Ovary (tissue), 9 donors: ENCODE measurements around the gene THY1. TPM values are rescaled to one million over a fixed set of nuclear protein-coding genes. Genes with fewer than 3 reads are reported as not detected.
"Not testable (repeated sequence)": the region's sequence is repeated elsewhere in the genome, so short reads cannot be mapped to it uniquely, and the experiment has no call there.

Source experiments
- DNase-seq, 5 donors: peaks; one replicate each; pipeline ENCODE4 v3.0.0-alpha.2; 2019 to 2020
- H3K27ac ChIP-seq, 2 donors: fragments of 200-600 bp; one replicate each; pipeline versions ENCODE4 v1.5.1 to v1.8.0; 2019 to 2022
- H3K27me3 ChIP-seq: fragments of 200-600 bp; one replicate; pipeline ENCODE4 v1.8.0; 2022
- H3K36me3 ChIP-seq: fragments of 200-600 bp; sonication (generic); one replicate; pipeline ENCODE4 v1.5.1; 2019
- H3K4me1 ChIP-seq: one replicate; pipeline ENCODE4 v1.8.1; 2013; ENCODE audit warnings: mild to moderate bottlenecking, moderate library complexity; ENCODE audit not compliant: insufficient read depth
- H3K4me3 ChIP-seq: fragments of 200-600 bp; sonication (generic); one replicate; pipeline ENCODE4 v1.5.1; 2017
- H3K9me3 ChIP-seq, 2 donors: fragments of 200-600 bp in 1 of 2; sonication (generic) in 1 of 2; one replicate each; pipeline versions ENCODE4 v1.5.1 to v1.8.1; 2013 to 2019; ENCODE audit warnings: mild to moderate bottlenecking in 1 of 2, moderate library complexity in 1 of 2
- EP300 ChIP-seq: sonication (generic); formaldehyde crosslinking; IDR thresholded peaks from one replicate; pipeline ENCODE4 v1.6.1; 2017; ENCODE audit warnings: antibody characterized with exemption
- POLR2A ChIP-seq: fragments of 450-650 bp; IDR thresholded peaks from one replicate; pipeline ENCODE4 v1.6.1; 2017; ENCODE audit warnings: antibody characterized with exemption, mild to moderate bottlenecking, moderate library complexity
- WGBS, 3 donors: extraction: QIAGEN DNeasy Blood & Tissue Kit in 1 of 3; methylation state at CpG; one replicate each; pipeline versions ENCODE4 v1.1.5 to v1.1.7; 2013 to 2017; 5-methylcytosine and 5-hydroxymethylcytosine counted together
- intact Hi-C, 4 donors: fragments of 100-400 bp; cut with DNase I; formaldehyde crosslinking; loops; one replicate each; pipeline versions ENCODE4 v1.11.0 to v1.15.1; 2022 to 2023
- polyA plus RNA-seq, 2 donors: library from polyadenylated mRNA; stranded (reverse); fragments of 200-250 nt in 1 of 2; fragments of 350-450 nt in 1 of 2; fragmentation: Illumina TruSeq in 1 of 2; extraction: RNeasy Lipid Tissue Mini Kit (QIAGEN cat#74804) in 1 of 2; gene quantifications; one replicate each; pipeline ENCODE4 v1.2.3, GENCODE V29; 2013 to 2014
- total RNA-seq, 7 donors: library from RNA; depleted of rRNA in 2 of 7; stranded (reverse); fragments of >200 nt in 2 of 7; fragmentation: NEBNext Ultra II Directional in 3 of 7; extraction: Animal tissue kit (Norgen Biotek cat#: 25700) in 3 of 7; gene quantifications; one replicate each; pipeline versions ENCODE4 v1.1.0 to v1.2.4, GENCODE V29; 2016 to 2023
- TF ChIP-seq, protein P1 (sequence below), 3 donors: fragments of 450-650 bp in 2 of 3; fragments of 200-600 bp in 1 of 3; IDR thresholded peaks; one replicate each; pipeline versions ENCODE4 v1.5.1 to v1.8.0; 2016 to 2022; ENCODE audit warnings: antibody characterized with exemption in 3 of 3, mild to moderate bottlenecking in 1 of 3
- donor health status: DM: no; HTN: no; CAD: no; lungs with moderate emphysema.
- donor health status: DM: no; HTN: no; CAD: no.
- donor health status: Bipolar disorder and iron deficiency.
- donor health status: DM: yes; HTN: yes; CAD: no.
- donor health status: DM: no; HTN: no; CAD: no.
- donor health status: DM: yes; HTN: yes; CAD: no.

The THY1 gene
- total and polyA plus RNA-seq, 9 donors, result 0.36 to 123 (median 15.0) TPM

DNA sequence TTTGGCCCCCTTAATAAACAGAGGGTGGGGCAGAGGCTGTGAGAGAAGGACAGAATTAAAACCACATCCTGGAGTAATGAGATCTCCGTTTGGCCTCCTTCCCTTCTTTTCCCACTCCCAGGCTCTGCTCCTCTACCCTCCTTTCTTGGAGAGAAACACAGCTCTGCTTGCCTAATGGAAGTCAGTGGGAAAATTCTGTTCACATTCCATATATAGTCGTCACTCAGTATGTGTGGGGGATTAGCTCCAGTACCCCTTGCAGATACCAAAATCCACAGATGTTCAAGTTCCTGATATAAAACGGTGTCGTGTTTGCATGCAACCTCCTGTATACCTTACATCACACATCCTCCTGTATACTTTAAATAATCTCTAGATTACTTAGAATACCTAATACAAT lies 37.6 kb upstream of the THY1 start:
- TF ChIP-seq POLR2A (no peak), EP300 (no peak)
- TF ChIP-seq, protein P1, sequence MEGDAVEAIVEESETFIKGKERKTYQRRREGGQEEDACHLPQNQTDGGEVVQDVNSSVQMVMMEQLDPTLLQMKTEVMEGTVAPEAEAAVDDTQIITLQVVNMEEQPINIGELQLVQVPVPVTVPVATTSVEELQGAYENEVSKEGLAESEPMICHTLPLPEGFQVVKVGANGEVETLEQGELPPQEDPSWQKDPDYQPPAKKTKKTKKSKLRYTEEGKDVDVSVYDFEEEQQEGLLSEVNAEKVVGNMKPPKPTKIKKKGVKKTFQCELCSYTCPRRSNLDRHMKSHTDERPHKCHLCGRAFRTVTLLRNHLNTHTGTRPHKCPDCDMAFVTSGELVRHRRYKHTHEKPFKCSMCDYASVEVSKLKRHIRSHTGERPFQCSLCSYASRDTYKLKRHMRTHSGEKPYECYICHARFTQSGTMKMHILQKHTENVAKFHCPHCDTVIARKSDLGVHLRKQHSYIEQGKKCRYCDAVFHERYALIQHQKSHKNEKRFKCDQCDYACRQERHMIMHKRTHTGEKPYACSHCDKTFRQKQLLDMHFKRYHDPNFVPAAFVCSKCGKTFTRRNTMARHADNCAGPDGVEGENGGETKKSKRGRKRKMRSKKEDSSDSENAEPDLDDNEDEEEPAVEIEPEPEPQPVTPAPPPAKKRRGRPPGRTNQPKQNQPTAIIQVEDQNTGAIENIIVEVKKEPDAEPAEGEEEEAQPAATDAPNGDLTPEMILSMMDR (IDR thresholded peaks at IDR 0.05), result no peak
- WGBS, 3 donors, result 1 to 14% (median 6%) methylated on average over 4 of the region's 4 CpGs
- Histone ChIP-seq H3K4me1 (no peaks in the 10 kb centered on the region), H3K9me3 (no peaks in the 10 kb centered on the region), H3K4me3 (no peak overlapping the region), H3K27ac (no peak overlapping the region), H3K27me3 (no peaks in the 10 kb centered on the region), H3K36me3 (no peaks in the 10 kb centered on the region)
- intact Hi-C loops, result no loop called here
- DNase-seq, result no peak

DNA sequence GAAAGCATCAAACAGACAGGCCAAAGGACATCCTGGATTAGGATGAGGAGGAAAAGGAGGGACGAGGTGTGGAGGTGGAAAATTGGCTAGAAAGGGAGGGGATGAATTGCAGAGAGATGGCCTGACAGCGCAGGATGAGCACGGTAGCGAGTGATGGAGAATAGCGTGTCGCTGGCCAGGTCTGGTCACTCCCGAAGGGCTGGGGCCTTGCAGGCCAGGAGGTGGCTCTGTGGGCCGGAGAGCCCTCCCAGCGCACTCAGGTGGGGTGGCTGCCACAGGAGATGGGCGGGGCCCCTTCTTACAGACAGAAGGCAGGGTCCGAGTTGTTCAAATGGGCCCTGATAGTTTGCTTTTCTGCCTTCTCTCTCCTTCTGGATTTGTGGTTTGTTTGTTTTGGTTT lies 37.1 kb upstream of the THY1 start:
- TF ChIP-seq, protein P1 (IDR thresholded peaks at IDR 0.05), result no peak
- no peak for TF ChIP-seq POLR2A
- no peak for TF ChIP-seq EP300
- 69 to 71% (median 70%) methylated on average over 11 of the region's 11 CpGs for WGBS, 3 donors
- Histone ChIP-seq H3K4me3 (no peak overlapping the region), H3K4me1 (no peaks in the 10 kb centered on the region), H3K27ac (no peak overlapping the region), H3K9me3 (no peaks in the 10 kb centered on the region), H3K36me3 (no peaks in the 10 kb centered on the region), H3K27me3 (no peaks in the 10 kb centered on the region)
- intact Hi-C loops, result no loop called here
- no peak for DNase-seq

DNA sequence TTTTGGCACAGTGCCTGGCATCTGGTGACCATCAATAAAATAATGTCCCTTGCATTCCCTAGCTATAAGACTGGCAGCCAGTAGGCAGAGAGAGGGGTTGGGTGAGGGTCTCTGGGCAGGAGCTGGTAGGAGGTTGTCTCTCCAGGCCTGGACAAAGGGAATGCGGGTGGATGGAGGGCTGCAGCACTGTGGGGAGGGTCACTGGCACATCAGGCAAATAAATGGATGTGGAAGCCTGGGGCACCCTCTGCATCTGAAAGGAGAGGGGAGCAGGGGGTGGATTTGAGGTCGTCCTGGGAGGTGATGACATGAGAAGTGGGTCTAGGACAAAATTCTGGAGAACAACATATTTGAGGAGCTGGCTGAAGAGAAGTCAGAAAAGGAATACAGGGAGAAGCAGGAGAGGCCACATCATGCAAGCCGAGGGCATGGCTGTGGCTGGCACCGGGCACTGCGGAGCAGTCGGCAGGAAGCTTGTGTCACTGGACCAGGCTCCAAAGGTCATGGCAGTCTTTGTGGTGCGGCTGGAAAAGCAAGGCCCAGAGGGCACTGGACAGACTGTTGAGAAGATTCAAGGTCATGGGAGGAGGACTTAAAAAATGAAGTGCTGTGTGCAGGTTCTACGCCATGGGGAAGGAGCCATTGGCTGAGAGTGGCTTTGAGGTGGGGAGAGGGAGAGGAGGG lies 36.5 kb upstream of the THY1 start:
- no peak for DNase-seq
- no peak for TF ChIP-seq EP300
- no peak for TF ChIP-seq POLR2A
- TF ChIP-seq, protein P1 (IDR thresholded peaks at IDR 0.05), result no peak
- 85 to 89% (median 88%) methylated on average over 8 of the region's 8 CpGs for WGBS, 3 donors
- no peak overlapping the region for H3K4me3 ChIP-seq
- no peak overlapping the region for H3K27ac ChIP-seq
- H3K4me1 ChIP-seq, result no peaks in the 10 kb centered on the region
- intact Hi-C loops, result no loop called here
- H3K27me3 ChIP-seq, result no peaks in the 10 kb centered on the region
- no peaks in the 10 kb centered on the region for H3K9me3 ChIP-seq
- H3K36me3 ChIP-seq, result no peaks in the 10 kb centered on the region

DNA sequence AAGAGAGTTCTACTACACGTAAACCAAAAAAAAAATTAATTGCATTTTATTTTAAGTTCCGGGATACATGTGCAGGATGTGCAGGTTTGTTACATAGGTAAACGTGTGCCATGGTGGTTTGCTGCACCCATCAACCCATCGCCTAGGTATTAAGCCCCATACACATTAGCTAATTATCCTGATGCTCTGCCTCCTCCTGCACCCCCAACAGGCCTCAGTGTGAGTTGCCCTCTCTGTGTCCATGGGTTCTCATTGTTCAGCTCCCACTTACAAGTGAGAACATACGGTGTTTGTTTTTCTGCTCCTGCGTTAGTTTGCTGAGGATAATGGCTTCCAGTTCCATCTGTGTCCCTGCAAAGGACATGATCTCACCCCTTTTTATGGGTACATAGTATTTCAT lies 32.7 kb upstream of the THY1 start:
- DNase-seq, H3K4me3 ChIP-seq, H3K4me1 ChIP-seq, intact Hi-C loops, H3K36me3 ChIP-seq, H3K27me3 ChIP-seq, H3K9me3 ChIP-seq, H3K27ac ChIP-seq: not testable (repeated sequence)
- 80 to 81% (median 81%) methylated on average over 6 of the region's 6 CpGs for WGBS, 3 donors

DNA sequence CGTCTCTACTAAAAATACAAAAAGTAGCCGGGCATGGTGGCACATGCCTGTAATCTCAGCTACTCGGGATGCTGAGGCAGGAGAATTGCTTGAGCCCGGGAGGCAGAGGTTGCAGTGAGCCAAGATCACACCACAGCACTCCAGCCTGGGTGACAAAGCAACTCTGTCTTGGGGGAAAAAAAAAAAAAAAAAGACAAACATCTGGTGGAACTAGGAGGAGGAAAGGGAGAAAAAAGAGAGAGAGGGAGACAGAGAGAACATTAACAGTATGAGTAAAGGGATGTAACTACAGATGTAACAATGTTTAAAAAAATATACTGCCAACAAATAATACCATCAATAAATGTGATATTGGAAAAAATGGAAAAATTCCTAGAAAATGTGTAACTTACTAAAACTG lies 32.3 kb upstream of the THY1 start:
- H3K27ac ChIP-seq, DNase-seq, H3K36me3 ChIP-seq, H3K4me3 ChIP-seq, intact Hi-C loops, H3K9me3 ChIP-seq, H3K27me3 ChIP-seq, H3K4me1 ChIP-seq: not testable (repeated sequence)
- WGBS, 3 donors, result 70 to 81% (median 73%) methylated on average over 4 of the region's 4 CpGs
